AG09309 (cell line): ENCODE data around the gene SCGN.

Source experiments
- DNase-seq: peaks from one replicate; pipeline ENCODE4 v3.0.0-alpha.2; 2010; ENCODE audit warnings: low read depth
- H3K4me3 ChIP-seq: 2 replicates; pipeline ENCODE4 v1.5.1; 2011; ENCODE audit warnings: mild to moderate bottlenecking, low read depth, low read length, moderate library complexity; ENCODE audit not compliant: control insufficient read depth
- TF ChIP-seq, protein P1 (sequence below): IDR thresholded peaks from 2 replicates; pipeline ENCODE4 v1.5.1; 2011; ENCODE audit warnings: mild to moderate bottlenecking, low read depth, low read length, inconsistent platforms; ENCODE audit not compliant: insufficient read depth, control insufficient read depth; ENCODE audit errors: missing control alignments

SCGN gene

GRCh38 chr6:25645916-25646315, 6.1 kb upstream of the SCGN start:
- DNase-seq: no peak
- no peak overlapping the region for H3K4me3 ChIP-seq
- TF ChIP-seq, protein P1, sequence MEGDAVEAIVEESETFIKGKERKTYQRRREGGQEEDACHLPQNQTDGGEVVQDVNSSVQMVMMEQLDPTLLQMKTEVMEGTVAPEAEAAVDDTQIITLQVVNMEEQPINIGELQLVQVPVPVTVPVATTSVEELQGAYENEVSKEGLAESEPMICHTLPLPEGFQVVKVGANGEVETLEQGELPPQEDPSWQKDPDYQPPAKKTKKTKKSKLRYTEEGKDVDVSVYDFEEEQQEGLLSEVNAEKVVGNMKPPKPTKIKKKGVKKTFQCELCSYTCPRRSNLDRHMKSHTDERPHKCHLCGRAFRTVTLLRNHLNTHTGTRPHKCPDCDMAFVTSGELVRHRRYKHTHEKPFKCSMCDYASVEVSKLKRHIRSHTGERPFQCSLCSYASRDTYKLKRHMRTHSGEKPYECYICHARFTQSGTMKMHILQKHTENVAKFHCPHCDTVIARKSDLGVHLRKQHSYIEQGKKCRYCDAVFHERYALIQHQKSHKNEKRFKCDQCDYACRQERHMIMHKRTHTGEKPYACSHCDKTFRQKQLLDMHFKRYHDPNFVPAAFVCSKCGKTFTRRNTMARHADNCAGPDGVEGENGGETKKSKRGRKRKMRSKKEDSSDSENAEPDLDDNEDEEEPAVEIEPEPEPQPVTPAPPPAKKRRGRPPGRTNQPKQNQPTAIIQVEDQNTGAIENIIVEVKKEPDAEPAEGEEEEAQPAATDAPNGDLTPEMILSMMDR: no peak

GRCh38 chr6:25649611-25650010, 2.4 kb upstream of the SCGN start:
- TF ChIP-seq, protein P1: no peak
- no peak for DNase-seq
- no peak overlapping the region for H3K4me3 ChIP-seq

DNA sequence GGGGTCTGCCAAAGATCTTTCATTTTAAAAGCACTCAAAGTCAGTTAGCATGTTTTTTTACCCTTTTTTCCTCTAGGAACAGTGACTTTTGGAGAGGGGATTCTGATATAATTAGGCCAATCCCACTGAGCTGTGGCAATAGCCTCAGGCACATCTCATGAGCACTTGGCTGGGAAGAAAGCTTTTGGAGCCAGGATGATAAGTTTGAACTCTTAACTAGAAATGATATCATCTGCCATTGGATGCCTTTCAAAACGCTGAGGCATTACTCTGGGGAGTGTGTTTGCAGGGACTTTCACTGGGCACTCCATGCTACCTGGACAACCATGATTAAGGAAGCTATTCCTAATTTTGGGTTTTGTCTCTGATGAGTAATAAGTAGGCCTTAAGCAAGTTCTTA, 3.7 kb downstream of the SCGN start:
- TF ChIP-seq, protein P1: no peak
- no peak overlapping the region for H3K4me3 ChIP-seq
- DNase-seq: no peak

- no peak overlapping the region for H3K4me3 ChIP-seq
- DNase-seq: no peak
- TF ChIP-seq, protein P1: no peak
Measured at GRCh38 chr6:25659633-25660368, 7.8 kb downstream of the SCGN start.

DNA sequence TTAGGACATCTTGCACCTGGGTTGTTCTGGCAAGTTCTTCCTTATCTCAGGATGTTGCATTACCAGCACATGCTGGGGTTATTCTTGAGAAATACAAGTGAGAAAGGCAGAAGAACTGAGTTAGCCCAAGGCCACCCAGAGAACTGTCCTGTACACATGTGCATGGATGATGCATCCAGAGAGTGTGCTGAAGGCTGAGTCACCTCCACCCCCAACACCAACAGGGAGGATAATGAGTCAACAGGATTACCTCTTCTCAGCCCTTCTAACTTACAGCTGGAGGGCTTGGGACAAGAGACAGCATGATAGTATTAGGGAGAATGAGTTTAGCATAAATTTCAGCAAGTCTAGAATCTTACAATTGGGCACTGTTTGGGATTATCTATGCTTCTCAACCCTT, 8.5 kb downstream of the SCGN start:
- TF ChIP-seq, protein P1: no peak
- H3K4me3 ChIP-seq: no peak overlapping the region
- peak; percentile 25 for DNase-seq

DNA sequence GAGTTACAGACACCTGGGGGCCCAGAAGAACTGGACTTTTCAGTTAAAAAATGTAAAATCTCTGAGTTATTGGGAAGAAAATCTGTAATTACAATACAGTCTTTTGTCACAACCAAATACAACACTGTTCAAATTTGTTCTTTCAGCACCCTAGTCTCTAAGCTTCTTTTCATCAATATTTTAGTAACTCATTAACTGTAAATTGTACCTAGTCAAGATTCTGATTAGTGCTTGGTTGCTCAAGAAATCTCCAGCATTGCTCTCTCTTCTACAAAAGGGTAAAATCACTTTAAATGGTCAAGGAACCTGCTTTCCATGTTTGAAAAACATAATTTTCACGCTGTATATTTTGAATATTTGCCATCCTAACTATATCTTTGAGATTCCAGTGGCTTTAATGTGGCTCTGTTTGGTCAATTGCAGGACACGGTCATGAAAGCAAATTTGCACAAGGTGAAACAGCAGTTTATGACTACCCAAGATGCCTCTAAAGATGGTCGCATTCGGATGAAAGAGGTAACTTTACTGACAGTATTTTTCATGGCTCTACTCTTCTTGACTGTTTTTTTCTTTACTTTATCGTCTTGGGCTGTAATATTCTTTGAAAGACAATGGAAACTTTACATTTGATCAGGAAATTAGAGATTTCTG, 9.2 kb downstream of the SCGN start:
- no peak for DNase-seq
- TF ChIP-seq, protein P1: no peak
- H3K4me3 ChIP-seq: no peak overlapping the region
